GM19328 (cell line): ENCODE data around the gene GHR.

Experiments used
- ATAC-seq: cut with Tn5 transposase; IDR thresholded peaks from one replicate; pipeline ENCODE4 v1.9.1; 2021; ENCODE audit warnings: mild to moderate bottlenecking, moderate library complexity; ENCODE audit not compliant: unreplicated experiment

The GHR gene

DNA sequence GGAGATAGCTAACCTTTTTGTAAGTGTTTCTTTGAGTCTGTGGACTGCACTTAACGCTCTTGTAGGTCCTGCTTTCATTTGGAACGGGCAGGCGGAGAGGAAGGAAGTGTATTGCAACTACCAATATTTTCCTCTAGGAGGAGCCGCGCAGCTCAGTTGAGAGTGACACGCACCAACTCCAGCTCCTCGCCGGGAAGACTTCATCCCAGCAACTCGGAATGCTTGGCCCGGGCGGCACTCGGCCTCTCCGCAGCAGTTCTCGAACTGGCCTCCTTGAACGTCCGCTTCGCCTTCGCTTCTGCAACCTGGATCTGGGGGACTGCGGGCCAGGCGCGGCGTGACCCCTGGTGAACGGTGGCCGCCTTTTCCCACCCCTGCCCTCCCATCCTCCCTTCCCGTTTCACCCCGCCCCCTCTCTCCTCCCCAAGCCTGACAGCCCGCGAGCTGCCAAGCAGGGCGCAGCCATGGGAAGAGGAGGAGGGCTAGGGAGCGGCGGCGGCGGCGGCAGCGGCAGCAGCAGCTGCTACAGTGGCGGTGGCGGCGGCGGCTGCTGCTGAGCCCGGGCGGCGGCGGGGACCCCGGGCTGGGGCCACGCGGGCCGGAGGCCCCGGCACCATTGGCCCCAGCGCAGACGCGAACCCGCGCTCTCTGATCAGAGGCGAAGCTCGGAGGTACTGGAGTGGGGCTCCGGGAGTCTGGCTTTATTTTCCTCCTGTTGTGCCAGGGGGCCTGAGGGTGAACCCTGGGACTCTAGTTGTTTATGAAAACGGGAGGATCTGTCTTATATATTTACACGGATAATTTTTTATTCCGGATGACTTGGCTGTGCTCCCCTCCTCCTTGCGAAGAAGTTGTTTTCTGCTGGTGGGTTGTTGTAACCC, at the start of gene GHR:
TSS of gene GHR (plus strand) at position 155 of the 881 bp plus-strand sequence. CDS start 142,436 bp downstream, outside the sequence.
- peak; percentile 92 for ATAC-seq

- no peak for ATAC-seq
Observed at GRCh38 chr5:42374679-42375273, 48.5 kb upstream of the GHR start.

DNA sequence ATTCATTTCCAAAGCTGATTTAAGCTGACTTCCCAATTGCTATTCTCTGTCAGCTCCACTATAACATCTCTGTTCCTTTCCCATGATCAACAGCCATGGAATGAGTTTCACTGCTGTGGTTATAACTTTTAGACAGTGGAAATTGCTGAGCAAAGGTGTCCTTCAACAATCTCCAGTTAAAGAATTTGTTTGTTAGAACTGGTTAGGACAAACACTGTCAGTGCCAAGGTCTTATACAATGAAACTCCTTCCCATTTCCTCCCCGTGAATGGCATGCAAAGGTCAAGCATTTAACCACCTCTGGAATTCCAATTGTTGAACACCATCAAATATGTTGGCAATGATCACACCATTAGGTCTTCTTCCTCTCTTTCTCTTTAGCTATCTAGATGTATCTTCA, 45.7 kb upstream of the GHR start:
- no peak for ATAC-seq

DNA sequence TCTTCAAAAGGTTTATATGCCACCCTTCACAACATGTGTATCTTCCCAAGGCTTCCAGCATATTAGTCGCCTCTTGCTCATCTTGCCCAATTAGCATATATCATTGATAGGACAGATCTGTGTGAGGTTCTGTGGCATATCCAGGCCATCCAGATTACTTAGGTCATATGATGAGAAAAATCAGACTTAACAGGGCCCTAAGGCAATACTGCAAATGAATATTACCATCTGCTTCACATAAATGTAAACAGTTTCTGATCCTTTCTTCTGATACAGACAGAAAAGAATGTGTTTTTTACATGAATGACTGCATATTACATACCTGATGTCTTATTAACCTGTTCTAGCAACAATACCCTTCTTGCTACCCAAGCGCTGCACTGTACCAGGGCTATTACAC, 41.3 kb upstream of the GHR start:
- ATAC-seq, result no peak

- ATAC-seq, result no peak
Observed at GRCh38 chr5:42387563-42387962, 35.7 kb upstream of the GHR start.

DNA sequence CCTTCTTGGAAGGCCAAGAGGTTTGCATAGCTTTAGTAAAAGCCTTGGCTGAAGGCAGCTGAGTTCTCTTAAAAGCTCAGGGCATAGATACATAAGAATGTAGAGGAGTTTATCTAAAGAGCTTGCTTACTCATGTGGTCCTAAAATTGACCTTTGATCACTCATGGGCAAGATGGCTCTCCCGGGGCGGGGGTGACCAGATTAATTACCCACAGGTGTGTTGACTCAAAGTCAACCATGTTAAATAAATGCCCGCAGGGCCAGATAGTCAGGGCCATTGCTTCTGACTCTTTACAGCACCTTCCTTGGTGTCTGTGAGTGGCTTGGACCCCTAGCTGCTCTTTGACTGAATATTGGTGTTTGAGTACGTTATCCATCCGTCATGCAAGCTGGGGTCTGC, 33.1 kb upstream of the GHR start:
- ATAC-seq, result no peak

GRCh38 chr5:42392917-42393316, 30.3 kb upstream of the GHR start:
- ATAC-seq, result no peak

- ATAC-seq, result no peak
Observed at GRCh38 chr5:42396111-42396510, 27.1 kb upstream of the GHR start.

DNA sequence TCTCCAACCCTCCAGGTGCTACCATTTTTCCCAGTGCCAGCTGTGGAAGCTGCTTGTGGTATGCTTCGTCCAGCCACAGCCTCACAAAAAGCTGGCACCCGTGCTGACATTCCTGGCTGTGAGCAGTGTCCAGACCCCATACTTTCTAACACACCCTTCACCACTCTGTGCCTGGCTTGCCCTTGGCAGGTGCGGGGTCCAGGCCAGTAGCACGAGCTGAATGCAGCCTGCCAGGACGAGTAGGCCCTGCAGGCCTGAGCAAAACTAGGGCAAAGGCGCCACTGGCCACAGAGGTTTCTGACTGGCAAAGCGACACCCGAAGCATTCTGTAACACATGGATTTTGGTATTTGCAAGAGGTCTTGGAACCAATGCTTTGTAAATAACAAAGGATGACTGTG, 26.0 kb upstream of the GHR start:
- no peak for ATAC-seq

- no peak for ATAC-seq
Observed at GRCh38 chr5:42399702-42400101, 23.5 kb upstream of the GHR start.

GRCh38 chr5:42400474-42400873, 22.8 kb upstream of the GHR start:
- ATAC-seq, result no peak

DNA sequence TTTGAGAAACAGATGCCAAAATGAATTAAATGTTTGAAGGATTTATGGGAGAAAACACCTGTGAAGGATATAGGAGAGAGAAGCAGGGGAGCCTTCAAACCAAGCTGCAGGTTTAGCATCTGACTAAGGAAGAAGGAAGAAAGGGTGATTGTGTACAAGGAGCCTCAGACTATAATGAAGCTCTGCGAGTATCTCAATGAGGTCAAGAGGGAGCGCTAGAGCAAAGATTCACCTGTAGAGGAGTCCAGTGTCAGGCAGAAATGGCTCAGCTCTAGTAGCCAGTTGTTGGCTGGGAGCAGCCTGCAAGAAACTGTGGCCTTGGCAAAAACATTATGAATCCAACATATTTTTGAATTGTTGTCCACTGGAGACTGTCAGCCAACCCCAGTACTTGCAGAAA, 20.0 kb upstream of the GHR start:
- no peak for ATAC-seq

- no peak for ATAC-seq
Observed at GRCh38 chr5:42404366-42404765, 18.9 kb upstream of the GHR start.

GRCh38 chr5:42419294-42419693, 3.9 kb upstream of the GHR start:
- no peak for ATAC-seq

GRCh38 chr5:42422656-42423280, 471 bp upstream of the GHR start:
- ATAC-seq, result no peak

DNA sequence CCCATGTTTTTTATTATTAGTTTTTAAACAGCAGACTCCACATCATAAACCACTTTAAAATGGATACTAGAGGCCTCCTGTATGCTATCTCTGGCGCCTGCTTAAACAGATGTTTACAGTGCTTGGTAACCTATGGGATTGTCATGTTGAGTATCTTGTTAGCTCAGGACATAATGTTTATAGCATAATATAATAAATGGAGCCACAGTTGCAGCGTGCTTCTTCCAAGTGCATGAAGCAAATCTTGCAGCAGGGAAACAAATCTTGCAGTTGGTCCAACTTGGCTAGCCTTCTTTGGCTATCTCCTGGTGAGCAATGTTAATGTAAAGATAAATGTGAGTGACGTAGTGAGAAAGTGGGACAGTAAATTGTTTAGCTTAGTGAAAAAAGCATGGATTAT, 2.8 kb downstream of the GHR start:
- no peak for ATAC-seq

DNA sequence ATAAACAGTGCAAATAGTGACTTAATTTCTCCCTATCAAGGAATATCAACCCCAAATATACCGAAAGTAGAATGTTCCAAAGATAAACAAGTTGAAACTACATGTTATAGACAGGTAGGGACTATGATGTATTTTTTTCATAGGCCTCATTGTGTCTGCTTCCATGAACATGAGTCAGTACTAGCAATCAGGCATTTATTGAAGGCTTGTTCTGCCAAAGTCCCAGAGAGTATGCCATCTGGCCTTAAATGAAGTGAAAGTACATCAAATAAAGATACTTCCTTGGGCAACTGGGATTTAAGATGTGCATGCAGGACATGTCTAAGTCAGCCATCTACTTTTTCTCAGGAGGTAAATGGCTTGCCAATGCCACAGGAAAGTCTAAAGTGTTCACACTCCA, 6.5 kb downstream of the GHR start:
- no peak for ATAC-seq

DNA sequence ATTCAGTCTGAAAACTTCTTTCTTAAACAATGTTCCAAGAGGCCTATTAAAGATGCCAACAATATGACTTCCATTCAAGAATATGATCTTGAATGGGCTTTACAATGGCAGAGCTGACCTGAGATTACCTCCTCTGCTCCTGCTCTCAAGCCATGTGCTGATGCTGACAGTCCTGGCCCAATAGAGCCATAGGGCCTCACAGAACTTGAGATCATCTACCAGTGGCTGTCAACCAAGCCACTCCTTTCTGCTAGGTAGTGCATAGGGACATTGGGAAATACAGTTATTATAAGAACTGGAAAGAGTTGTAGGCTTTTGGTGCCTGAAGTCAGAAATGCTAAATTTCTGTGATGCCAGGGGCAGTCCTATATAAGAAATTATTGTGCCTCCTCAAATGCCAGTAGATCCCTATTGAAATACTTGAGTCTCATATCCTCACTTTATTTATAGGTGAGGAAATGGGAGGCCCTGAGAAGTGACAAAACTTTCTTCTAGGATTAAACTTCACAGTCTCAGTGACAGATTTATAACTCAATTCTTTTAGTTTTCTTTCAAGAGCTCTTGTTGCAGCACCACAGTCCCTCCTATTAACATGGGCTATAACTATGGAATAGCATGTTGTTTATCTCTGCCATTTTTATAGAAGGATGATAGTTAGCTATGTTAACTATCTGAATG, 10.9 kb downstream of the GHR start:
- ATAC-seq, result no peak

DNA sequence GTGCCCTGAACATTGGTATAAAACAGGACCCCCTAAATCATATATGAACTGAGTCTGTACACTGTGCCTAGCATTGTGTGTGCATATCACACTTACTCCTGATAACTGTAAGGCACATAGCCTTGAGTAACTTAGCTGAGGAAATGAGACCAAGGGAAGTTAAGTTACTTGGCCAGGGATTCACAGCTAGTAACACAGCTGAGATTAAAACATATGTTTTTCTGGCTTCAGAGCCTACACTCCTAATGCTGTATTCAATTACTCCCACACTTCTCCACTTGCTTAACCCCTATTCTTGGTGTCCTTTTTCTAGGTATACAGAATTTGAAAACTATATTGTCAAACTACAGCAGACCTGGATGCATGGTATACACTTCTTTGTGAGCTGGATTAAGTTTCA, 12.8 kb downstream of the GHR start:
- ATAC-seq, result no peak

DNA sequence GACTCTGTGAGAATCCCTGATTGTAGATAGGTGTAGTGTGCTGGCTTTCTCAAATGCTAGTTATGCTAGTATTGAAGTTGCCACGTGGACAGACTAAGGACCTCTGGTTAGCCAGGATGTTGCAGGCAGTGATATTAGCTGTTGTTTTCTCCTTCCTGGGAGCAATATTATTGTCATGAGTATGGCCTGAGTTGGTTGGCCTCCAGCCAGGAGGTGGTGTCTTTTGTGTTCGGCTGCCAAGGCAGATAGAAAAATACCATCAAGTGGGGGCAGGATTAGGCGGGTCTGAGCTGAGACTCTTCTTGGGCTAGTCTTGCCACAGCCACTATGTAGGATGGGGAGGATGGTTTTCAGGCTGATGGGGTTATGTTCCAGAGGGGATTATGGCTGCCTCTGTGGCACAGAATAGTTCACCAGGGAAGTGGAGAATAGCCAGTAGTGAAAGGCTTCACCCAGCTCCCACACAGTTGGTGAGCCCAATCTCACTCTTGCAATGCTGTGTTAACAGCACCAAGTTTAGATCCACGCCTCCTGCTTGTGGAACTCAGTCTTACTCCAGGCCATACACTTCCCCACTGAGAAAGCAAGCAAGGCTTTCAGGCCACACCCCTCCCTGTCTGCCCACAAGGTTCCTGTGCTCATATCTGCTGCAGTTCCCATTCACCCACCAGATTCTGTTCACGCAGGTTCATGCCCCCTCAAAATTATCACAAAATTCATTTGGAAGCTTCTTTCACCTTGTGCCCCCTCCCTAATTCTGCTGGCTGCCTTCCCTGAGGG, 31.2 kb downstream of the GHR start:
- ATAC-seq, result no peak

DNA sequence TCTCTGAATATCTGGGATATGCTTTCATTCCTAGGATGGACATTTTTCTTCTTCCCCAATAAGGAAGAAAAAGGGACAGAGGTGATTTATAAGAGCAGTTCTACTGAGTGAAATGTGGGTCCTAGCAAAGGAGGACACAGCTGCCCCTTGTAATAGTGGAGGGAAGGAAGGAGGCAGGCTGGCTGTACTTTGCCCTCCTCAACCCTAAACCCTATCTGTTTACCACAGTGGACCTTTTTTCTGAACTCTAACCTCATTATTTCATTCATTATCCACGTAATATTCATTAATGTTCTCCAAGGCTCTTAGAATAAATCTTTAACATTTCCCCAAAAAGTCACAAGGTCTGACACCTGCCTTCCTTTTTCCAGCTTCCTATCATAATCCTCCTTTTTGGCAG, 37.8 kb downstream of the GHR start:
- ATAC-seq, result no peak
